ENCODE data around the gene CATSPERZ.

GRCh38 chr11:64306563-64306875, 6.4 kb downstream of the CATSPERZ start:
- TF ChIP-seq, protein P1, sequence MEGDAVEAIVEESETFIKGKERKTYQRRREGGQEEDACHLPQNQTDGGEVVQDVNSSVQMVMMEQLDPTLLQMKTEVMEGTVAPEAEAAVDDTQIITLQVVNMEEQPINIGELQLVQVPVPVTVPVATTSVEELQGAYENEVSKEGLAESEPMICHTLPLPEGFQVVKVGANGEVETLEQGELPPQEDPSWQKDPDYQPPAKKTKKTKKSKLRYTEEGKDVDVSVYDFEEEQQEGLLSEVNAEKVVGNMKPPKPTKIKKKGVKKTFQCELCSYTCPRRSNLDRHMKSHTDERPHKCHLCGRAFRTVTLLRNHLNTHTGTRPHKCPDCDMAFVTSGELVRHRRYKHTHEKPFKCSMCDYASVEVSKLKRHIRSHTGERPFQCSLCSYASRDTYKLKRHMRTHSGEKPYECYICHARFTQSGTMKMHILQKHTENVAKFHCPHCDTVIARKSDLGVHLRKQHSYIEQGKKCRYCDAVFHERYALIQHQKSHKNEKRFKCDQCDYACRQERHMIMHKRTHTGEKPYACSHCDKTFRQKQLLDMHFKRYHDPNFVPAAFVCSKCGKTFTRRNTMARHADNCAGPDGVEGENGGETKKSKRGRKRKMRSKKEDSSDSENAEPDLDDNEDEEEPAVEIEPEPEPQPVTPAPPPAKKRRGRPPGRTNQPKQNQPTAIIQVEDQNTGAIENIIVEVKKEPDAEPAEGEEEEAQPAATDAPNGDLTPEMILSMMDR (IDR thresholded peaks at IDR 0.05) = no peak
- TF ChIP-seq POLR2A (IDR thresholded peaks at IDR 0.05) = no peak

Measured in ovary (tissue), 3 donors.